OCI-LY3 (cell line): ENCODE results near the gene KARS1.
A peak's percentile ranks its signal among the peaks of the same experiment; 100 is the strongest.

ENCODE experiments used
- H2AFZ ChIP-seq: fragments of 200-600, 300-600 bp; shearing (Covaris generic); 2 replicates; pipeline ENCODE4 v1.6.0; 2014; ENCODE audit warnings: antibody characterized with exemption, low read depth, low read length
- H3K27ac ChIP-seq: fragments of 200-600, 300-600 bp; sonication (generic); 2 replicates; pipeline ENCODE4 v1.5.1; 2014; ENCODE audit warnings: mild to moderate bottlenecking, low read length, moderate library complexity, mixed read lengths
- H3K27me3 ChIP-seq: fragments of 200-600, 300-600 bp; sonication (generic); 2 replicates; pipeline ENCODE4 v1.6.1; 2014; ENCODE audit warnings: low read depth, low read length, mixed read lengths
- H3K36me3 ChIP-seq: fragments of 200-600, 300-600 bp; sonication (generic); replicated peaks from 2 replicates; pipeline ENCODE3; 2014; ENCODE audit warnings: low read depth, low read length, mixed read lengths
- H3K4me1 ChIP-seq: fragments of 300-600, 200-600 bp; sonication (generic); 2 replicates; pipeline ENCODE4 v1.6.1; 2014; ENCODE audit warnings: low read length, mixed read lengths
- H3K4me2 ChIP-seq: fragments of 200-600, 300-600 bp; sonication (generic); 2 replicates; pipeline ENCODE4 v1.6.1; 2014; ENCODE audit warnings: low read length, mixed read lengths
- H3K4me3 ChIP-seq: fragments of 300-600, 200-600 bp; sonication (generic); 2 replicates; pipeline ENCODE4 v1.5.1; 2014; ENCODE audit warnings: antibody characterized with exemption, mild to moderate bottlenecking, low read length, moderate library complexity
- H3K79me2 ChIP-seq: fragments of 300-600, 200-600 bp; shearing (Covaris generic); 2 replicates; pipeline ENCODE4 v1.6.1; 2014; ENCODE audit warnings: mild to moderate bottlenecking, low read length, mixed read lengths
- H3K9ac ChIP-seq: fragments of 300-600, 200-600 bp; shearing (Covaris generic); 2 replicates; pipeline ENCODE4 v1.6.0; 2014; ENCODE audit warnings: mild to moderate bottlenecking, low read length, moderate library complexity
- H3K9me3 ChIP-seq: fragments of 200-600, 300-600 bp; shearing (Covaris generic); 2 replicates; pipeline ENCODE4 v1.6.1; 2014; ENCODE audit warnings: low read length, mixed read lengths; ENCODE audit not compliant: insufficient read depth
- H4K20me1 ChIP-seq: fragments of 200-600, 300-600 bp; sonication (generic); 2 replicates; pipeline ENCODE4 v1.6.1; 2016; ENCODE audit warnings: low read length, mixed read lengths; ENCODE audit not compliant: insufficient read depth
- CTCF ChIP-seq: fragments of 200-600, 300-600 bp; sonication (generic); IDR thresholded peaks from 2 replicates; pipeline ENCODE4 v1.5.1; 2014; ENCODE audit warnings: antibody characterized with exemption, low read length, low read depth
- EZH2phosphoT487 ChIP-seq: fragments of 200-600 bp; shearing (Covaris generic); IDR thresholded peaks from 2 replicates; pipeline ENCODE4 v1.6.1; 2018; ENCODE audit warnings: antibody characterized with exemption, mixed run types, low read depth

The KARS1 gene

GRCh38 chr16:75627851-75628250 lies 19.6 kb downstream of the KARS1 start:
- no peak overlapping the region for H3K4me2 ChIP-seq

GRCh38 chr16:75626806-75627205 lies 20.7 kb downstream of the KARS1 start:
- Histone ChIP-seq H3K9ac (no peak overlapping the region), H4K20me1 (no peaks in the 10 kb centered on the region), H3K36me3 (peaks cover 59% of the 10 kb centered on the region), H3K4me3 (no peak overlapping the region), H3K27me3 (no peaks in the 10 kb centered on the region), H3K4me1 (peaks cover 8% of the 10 kb centered on the region), H3K9me3 (no peaks in the 10 kb centered on the region), H3K79me2 (peaks cover 11% of the 10 kb centered on the region), H2AFZ (no peak overlapping the region), H3K4me2 (no peak overlapping the region), H3K27ac (no peak overlapping the region)
- TF ChIP-seq CTCF (no peak), EZH2phosphoT487 (no peak)

More at GRCh38 chr16:75627851-75628250, 19.6 kb downstream of the KARS1 start:
- no peak overlapping the region for H2AFZ ChIP-seq
- no peaks in the 10 kb centered on the region for H4K20me1 ChIP-seq
- H3K36me3 ChIP-seq: peaks cover 66% of the 10 kb centered on the region
- TF ChIP-seq CTCF: no peak
- no peak for TF ChIP-seq EZH2phosphoT487
- H3K4me3 ChIP-seq: no peak overlapping the region
- H3K9me3 ChIP-seq: no peaks in the 10 kb centered on the region
- no peaks in the 10 kb centered on the region for H3K27me3 ChIP-seq
- peaks cover 3% of the 10 kb centered on the region; the same call in 1 of the 2 replicates for H3K4me1 ChIP-seq
- H3K79me2 ChIP-seq: peaks cover under 1% of the 10 kb centered on the region; the same call in 1 of the 2 replicates
- H3K27ac ChIP-seq: no peak overlapping the region
- no peak overlapping the region for H3K9ac ChIP-seq

GRCh38 chr16:75624921-75625334 lies 22.5 kb downstream of the KARS1 start:
- Histone ChIP-seq H3K79me2 (peaks cover 13% of the 10 kb centered on the region), H3K4me2 (no peak overlapping the region), H3K4me3 (no peak overlapping the region), H3K27ac (no peak overlapping the region), H3K27me3 (no peaks in the 10 kb centered on the region), H3K9ac (no peak overlapping the region), H3K36me3 (peaks cover 50% of the 10 kb centered on the region), H3K9me3 (no peaks in the 10 kb centered on the region), H2AFZ (no peak overlapping the region), H3K4me1 (peaks cover 11% of the 10 kb centered on the region), H4K20me1 (no peaks in the 10 kb centered on the region)
- TF ChIP-seq EZH2phosphoT487: no peak
- TF ChIP-seq CTCF: no peak

- peak within 1 kb of the TSS; percentile 87 for H3K4me3 ChIP-seq
These were observed 24.5 kb downstream of the KARS1 start, which contains the start of gene ADAT1 for GRCh38 chr16:75622761-75623605. Gene ADAT1, minus strand, starts transcription at chr16:75623281. Its CDS starts 2,482 bp downstream, at chr16:75620799.

More at GRCh38 chr16:75622761-75623605, 24.5 kb downstream of the KARS1 start, which contains the start of gene ADAT1:
- Histone ChIP-seq H4K20me1 (no peaks in the 10 kb centered on the region), H3K9ac (peak within 1 kb of the TSS; percentile 85), H3K27ac (peak within 1 kb of the TSS; percentile 34), H3K4me2 (peak within 1 kb of the TSS; percentile 84), H3K27me3 (no peaks in the 10 kb centered on the region), H2AFZ (peak within 1 kb of the TSS; percentile 51), H3K79me2 (peaks cover 13% of the 10 kb centered on the region), H3K9me3 (no peaks in the 10 kb centered on the region), H3K4me1 (peaks cover 11% of the 10 kb centered on the region), H3K36me3 (peaks cover 44% of the 10 kb centered on the region)
- TF ChIP-seq CTCF (no peak), EZH2phosphoT487 (no peak)
